Upper lobe of right lung (tissue), 1 donor: ENCODE results near the gene WDR89. TPM values are rescaled to one million over a fixed set of nuclear protein-coding genes. Genes with fewer than 3 reads are reported as not detected.
"Not testable (repeated sequence)": the region's sequence is repeated elsewhere in the genome, so short reads cannot be mapped to it uniquely, and the experiment has no call there.

Experiments used
- ATAC-seq: fragments of 200-7000 bp; cut with Tn5 transposase; one replicate; pipeline ENCODE4 v1.9.1; 2020; ENCODE audit warnings: mild to moderate bottlenecking, moderate library complexity
- DNase-seq: peaks from one replicate; pipeline ENCODE4 v3.0.0-alpha.2; 2020
- H3K27ac ChIP-seq: fragments of 200-600 bp; one replicate; pipeline ENCODE4 v1.8.0; 2022
- H3K27me3 ChIP-seq: fragments of 200-600 bp; one replicate; pipeline ENCODE4 v1.8.0; 2022; ENCODE audit warnings: mild to moderate bottlenecking
- H3K36me3 ChIP-seq: fragments of 200-600 bp; one replicate; pipeline ENCODE4 v1.8.0; 2022
- H3K4me1 ChIP-seq: fragments of 200-600 bp; one replicate; pipeline ENCODE4 v1.8.0; 2022
- H3K4me3 ChIP-seq: fragments of 200-600 bp; one replicate; pipeline ENCODE4 v1.8.0; 2022; ENCODE audit warnings: mild to moderate bottlenecking
- H3K9me3 ChIP-seq: fragments of 200-600 bp; one replicate; pipeline ENCODE4 v1.8.0; 2022
- CTCF ChIP-seq: fragments of 200-600 bp; IDR thresholded peaks from one replicate; pipeline ENCODE4 v1.8.0; 2022; ENCODE audit warnings: antibody characterized with exemption
- intact Hi-C: fragments of 100-400 bp; cut with DNase I; formaldehyde crosslinking; loops from one replicate; pipeline ENCODE4 v1.11.0; 2022
- total RNA-seq: library from RNA; stranded (reverse); fragmentation: NEBNext Ultra II Directional; extraction: Animal tissue kit (Norgen Biotek cat#: 25700); gene quantifications from one replicate; pipeline ENCODE4 v1.2.1, GENCODE V29; 2021
- donor health status: DM: no; HTN: yes; CAD: no; lungs with severe emphysema.

Gene WDR89
- total RNA-seq, 1 donor from 2014 or later, result 12.4 TPM

- H3K27ac ChIP-seq, result no peak overlapping the region
- peaks cover 23% of the 10 kb centered on the region for H3K36me3 ChIP-seq
- H3K4me3 ChIP-seq, result no peak overlapping the region
- H3K4me1 ChIP-seq, result no peaks in the 10 kb centered on the region
- intact Hi-C loops, result no loop called here
- ATAC-seq (peak; percentile 75), DNase-seq (peak; percentile 71)
- no peaks in the 10 kb centered on the region for H3K9me3 ChIP-seq
- H3K27me3 ChIP-seq, result no peaks in the 10 kb centered on the region
- no peak for TF ChIP-seq CTCF
These were observed 17.5 kb downstream of the WDR89 start for GRCh38 chr14:63624203-63624602.

- ATAC-seq, intact Hi-C loops, H3K27me3 ChIP-seq: not testable (repeated sequence)
These were observed 19.7 kb downstream of the WDR89 start for GRCh38 chr14:63621975-63622374.

GRCh38 chr14:63616015-63616414, 25.7 kb downstream of the WDR89 start:
- intact Hi-C loops, result no loop called here
- H3K36me3 ChIP-seq, result peaks cover 8% of the 10 kb centered on the region
- ATAC-seq (peak; percentile 70), DNase-seq (peak; percentile 77)
- no peaks in the 10 kb centered on the region for H3K27me3 ChIP-seq
- H3K4me3 ChIP-seq, result no peak overlapping the region
- no peaks in the 10 kb centered on the region for H3K9me3 ChIP-seq
- peaks cover 17% of the 10 kb centered on the region for H3K4me1 ChIP-seq
- TF ChIP-seq CTCF, result no peak
- H3K27ac ChIP-seq, result no peak overlapping the region

More at GRCh38 chr14:63621975-63622374, 19.7 kb downstream of the WDR89 start:
- not testable (repeated sequence) for H3K4me3 ChIP-seq, DNase-seq, H3K27ac ChIP-seq, H3K4me1 ChIP-seq, H3K9me3 ChIP-seq
- H3K36me3 ChIP-seq, result peaks cover 23% of the 10 kb centered on the region

- intact Hi-C loops, result no loop called here
- no peak overlapping the region for H3K27ac ChIP-seq
- H3K9me3 ChIP-seq, result no peaks in the 10 kb centered on the region
These were observed 26.9 kb downstream of the WDR89 start for GRCh38 chr14:63614679-63615363.

DNA sequence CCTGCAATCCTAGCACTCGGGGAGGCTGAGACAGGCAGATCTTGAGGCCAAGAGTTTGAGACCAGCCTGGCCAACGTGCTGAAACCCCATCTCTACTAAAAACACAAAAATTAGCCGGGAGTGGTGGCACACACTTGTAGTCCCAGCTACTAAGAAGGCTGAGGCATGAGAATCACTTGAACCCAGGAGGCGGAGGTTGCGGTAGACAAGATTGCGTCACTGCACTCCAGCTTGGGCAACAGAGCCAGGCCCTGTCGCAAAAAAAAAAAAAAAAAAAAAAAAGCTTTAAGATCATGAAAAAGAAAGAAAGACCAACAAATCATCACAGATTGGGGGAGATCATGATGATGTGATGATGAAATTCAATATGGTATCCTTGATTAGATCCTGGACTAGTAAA, 30.6 kb downstream of the WDR89 start:
- DNase-seq (no peak), ATAC-seq (no peak)
- Histone ChIP-seq H3K9me3 (no peaks in the 10 kb centered on the region), H3K36me3 (no peaks in the 10 kb centered on the region), H3K4me3 (no peak overlapping the region), H3K27ac (no peak overlapping the region), H3K27me3 (no peaks in the 10 kb centered on the region), H3K4me1 (peaks cover 10% of the 10 kb centered on the region)
- TF ChIP-seq CTCF, result no peak
- intact Hi-C loops, result no loop called here

More at GRCh38 chr14:63614679-63615363, 26.9 kb downstream of the WDR89 start:
- H3K4me1 ChIP-seq, result peaks cover 17% of the 10 kb centered on the region
- ATAC-seq (no peak), DNase-seq (no peak)
- TF ChIP-seq CTCF, result no peak
- no peaks in the 10 kb centered on the region for H3K27me3 ChIP-seq
- H3K4me3 ChIP-seq, result no peak overlapping the region
- H3K36me3 ChIP-seq, result no peaks in the 10 kb centered on the region

DNA sequence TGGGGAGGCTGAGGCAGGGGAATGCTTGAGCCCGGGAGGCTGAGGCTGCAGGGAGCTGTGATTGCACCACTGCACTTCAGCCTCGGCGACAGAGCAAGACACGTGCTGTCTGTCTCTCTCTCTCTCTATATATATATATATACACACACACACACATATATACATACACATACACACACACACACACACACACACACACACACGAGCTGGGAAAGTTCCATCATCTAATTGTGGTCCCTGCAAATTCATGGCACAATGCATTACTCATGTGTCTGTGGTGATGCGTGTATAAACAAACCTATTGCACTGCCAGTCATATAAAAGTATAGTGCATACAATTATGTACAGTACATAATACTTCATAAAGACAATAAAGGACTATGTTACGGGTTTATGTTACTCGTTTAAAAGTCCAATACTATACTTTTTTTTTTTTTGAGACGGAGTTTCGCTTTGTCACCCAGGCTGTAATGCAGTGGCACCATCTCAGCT, 36.6 kb downstream of the WDR89 start:
- ATAC-seq, result no peak
- H3K27me3 ChIP-seq, result no peaks in the 10 kb centered on the region
- intact Hi-C loops, result no loop called here
- no peaks in the 10 kb centered on the region for H3K36me3 ChIP-seq
- no peak overlapping the region for H3K4me3 ChIP-seq
- H3K9me3 ChIP-seq, result no peaks in the 10 kb centered on the region
- DNase-seq, result no peak
- H3K27ac ChIP-seq, result no peak overlapping the region
- no peak for TF ChIP-seq CTCF
- no peaks in the 10 kb centered on the region for H3K4me1 ChIP-seq
